Effector CD4-positive, alpha-beta T cell (primary cell): ENCODE data around the gene UIMC1.
"Not testable (repeated sequence)": the region's sequence is repeated elsewhere in the genome, so short reads cannot be mapped to it uniquely, and the experiment has no call there.

Experiments
- DNase-seq: peaks from one replicate; pipeline ENCODE4 v3.0.0-alpha.2; 2020

UIMC1 gene

DNA sequence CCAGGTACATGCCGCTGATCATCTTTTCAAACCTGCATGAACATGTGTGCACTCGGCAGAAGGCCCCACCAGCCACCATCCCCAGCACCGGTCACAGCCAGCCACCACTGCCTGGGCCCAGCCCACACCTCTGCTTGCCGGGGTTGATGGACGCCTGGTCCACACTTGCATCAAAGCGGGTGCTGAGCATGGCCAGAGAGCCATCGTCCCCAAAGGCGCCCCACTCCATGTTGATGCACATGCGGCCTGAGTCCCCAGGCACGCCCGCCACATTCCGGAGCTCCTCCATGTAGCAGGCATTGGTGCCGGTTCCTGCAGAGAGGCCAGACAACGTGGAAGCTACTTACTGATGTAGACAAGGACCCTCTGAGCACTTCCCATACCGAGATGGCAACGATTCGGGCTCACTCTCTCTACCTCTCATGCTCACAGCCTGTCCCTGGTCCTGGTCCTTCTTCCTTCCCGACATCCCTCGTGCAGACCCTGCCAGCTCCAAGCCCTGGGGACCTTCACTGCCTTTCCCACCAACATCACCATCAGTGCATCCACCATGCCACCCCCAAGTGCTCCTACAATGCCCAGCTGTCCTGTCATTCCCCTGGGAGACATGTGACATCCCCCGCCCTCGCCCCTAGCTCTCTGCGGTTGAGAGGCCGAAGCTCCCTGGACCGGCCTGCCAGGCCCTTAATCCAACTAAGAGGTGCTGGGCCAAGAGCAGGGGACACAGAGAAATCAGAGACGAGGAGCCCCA, 124.6 kb downstream of the UIMC1 start:
- no peak for DNase-seq

DNA sequence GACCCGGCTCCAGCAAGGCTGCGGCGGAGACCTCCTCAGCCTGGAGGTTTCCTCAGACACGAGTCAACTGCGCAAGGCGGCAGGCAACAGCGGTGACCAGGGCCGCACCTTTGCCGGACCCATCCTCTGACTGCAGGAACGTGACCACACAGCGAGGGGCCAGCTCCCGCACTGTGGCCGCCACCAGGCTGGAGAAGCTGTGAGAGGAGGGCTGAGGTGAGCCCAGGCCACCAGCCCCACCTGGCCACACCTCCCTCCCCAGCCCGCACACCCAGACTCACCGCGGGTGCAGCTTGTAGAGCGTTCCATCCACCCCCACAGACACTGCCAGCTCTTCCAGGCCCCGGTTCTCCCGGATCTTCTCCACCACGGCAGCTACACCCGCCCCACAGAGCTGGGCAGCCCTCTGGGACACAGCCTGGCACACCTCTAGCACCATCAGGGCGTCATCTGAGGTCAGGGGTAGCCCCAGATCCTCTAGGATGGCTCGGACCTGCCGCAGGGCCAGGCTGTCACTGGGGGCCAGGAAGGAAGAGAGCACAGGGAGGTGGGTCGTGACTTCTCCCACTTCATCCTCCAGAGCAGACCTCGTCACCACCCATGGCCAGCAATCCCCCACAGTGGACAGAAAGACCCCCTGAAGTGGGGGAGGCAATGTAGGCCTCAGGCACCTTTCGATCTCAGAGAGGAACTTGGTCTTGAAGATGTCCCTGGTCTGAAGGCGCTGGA, 125.4 kb downstream of the UIMC1 start:
- DNase-seq = no peak

DNA sequence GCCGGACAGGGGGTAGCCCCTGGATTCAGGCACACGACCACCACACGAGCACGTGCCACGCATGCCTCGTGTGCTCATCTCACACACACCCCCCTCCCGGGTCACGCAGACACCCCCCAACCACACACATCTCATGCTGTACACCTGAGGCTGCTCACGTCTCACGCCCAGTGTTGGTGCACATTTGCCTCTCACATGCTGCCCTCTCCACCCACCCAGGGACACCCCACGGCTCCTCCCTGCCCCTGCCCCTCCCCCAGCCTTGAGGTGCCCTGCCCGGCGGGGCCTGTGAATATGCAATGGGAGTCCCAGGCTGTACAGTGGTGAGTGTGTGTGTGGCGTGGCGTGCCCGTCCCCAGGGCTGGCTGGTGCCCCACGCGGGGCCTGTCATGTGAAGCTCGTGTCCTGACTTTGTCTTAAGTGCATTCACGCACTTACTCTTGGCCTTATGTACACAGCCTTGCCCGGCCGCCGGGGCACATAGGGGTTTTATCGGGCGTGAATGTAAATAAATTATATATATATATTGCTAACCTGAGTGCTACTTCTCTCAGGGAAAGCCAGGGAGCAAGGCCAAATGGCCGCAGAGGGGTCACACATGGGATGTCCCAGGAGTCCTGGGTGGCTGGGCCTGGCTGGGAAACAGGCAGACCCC, 126.1 kb downstream of the UIMC1 start:
- no peak for DNase-seq

DNA sequence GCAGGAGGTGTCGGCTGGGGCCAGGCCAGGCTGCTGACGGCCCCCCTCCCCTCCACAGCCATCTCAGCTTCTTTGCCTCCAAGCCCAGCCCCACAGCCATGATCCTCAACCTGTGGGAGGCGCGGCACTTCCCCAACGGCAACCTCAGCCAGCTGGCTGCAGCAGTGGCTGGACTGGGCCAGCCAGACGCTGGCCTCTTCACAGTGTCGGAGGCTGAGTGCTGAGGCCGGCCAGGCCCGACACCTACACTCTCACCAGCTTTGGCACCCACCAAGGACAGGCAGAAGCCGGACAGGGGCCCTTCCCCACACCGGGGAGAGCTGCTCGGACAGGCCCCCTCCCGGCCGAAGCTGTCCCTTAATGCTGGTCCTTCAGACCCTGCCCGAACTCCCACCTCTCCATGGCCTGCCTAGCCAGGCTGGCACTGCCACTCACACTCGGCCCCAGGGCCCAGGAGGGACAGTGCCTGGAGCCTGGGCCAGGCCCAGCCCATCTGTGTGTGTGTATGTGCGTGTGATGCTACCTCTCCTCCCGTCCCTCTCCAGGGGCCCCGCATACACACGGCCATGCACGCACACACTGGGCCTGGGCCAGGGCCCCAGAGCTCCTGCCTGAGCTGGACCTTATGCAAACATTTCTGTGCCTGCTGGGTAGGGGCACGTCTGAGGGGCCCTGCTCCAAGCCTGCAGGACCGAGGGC, 126.8 kb downstream of the UIMC1 start:
- DNase-seq = no peak

DNA sequence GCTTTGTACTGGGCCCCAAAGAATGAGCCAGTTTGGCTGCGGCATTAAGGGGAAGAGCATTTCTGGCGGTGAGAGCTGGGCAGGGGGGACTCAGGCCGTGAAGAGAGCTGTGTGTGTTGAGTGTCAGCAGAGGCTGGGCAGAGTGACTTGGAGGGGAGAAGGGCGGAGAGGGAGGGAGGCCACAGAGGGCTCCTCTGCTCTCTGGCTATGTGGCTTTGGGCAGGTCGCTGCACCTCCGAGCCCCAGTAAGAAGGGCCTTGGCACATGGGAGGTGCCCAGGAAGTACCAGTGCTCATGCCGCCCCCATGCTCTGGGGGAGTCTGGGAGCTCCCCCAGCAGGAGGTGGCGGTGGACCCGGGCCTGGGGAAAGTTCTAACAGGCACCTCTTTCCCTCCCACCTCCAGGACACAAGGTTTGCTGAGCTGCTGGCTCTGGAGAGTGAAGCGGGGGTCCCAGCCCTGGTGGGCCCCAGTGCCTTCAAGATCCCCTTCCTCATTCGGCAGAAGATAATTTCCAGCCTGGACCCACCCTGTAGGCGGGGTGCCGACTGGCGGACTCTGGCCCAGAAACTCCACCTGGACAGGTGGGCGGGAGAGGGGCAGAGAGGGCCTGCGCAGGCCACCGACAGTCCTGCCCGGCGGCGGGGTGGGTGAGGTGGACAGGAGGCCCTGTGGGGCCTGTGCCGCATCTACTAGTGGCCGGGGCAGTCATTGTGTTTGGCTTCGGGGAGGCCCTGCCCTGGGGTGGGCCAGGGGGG, 127.5 kb downstream of the UIMC1 start:
- no peak for DNase-seq

DNA sequence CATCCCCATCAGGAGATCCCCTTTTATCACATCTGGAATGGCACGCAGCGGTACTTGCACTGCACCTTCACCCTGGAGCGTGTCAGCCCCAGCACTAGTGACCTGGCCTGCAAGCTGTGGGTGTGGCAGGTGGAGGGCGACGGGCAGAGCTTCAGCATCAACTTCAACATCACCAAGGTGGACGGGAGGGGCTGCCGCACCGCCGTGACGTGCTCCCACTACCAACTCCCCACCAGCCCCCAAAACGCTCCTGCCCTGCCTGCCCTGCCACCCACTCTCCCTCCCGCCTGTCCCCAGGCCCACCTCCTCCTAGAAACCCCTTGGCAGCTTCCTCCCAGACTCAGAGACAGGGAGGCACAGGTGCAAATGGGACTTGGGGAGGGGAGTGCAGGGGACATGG, 128.1 kb downstream of the UIMC1 start:
- DNase-seq = no peak

DNA sequence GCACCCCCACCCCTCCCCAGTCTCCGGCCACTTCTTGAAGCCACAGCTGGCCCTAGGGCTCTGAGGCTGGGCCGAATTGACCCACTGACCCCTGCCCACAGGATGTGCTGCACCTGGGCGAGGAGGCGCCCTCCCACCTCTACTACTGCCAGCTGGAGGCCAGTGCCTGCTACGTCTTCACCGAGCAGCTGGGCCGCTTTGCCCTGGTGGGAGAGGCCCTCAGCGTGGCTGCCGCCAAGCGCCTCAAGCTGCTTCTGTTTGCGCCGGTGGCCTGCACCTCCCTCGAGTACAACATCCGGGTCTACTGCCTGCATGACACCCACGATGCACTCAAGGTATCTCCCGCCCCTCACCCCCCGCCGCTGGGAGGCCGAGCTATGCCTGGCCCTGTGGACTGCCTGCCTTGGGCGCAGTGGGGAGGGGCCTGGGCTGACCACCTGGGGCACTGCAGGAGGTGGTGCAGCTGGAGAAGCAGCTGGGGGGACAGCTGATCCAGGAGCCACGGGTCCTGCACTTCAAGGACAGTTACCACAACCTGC, 128.7 kb downstream of the UIMC1 start:
- DNase-seq = no peak

DNA sequence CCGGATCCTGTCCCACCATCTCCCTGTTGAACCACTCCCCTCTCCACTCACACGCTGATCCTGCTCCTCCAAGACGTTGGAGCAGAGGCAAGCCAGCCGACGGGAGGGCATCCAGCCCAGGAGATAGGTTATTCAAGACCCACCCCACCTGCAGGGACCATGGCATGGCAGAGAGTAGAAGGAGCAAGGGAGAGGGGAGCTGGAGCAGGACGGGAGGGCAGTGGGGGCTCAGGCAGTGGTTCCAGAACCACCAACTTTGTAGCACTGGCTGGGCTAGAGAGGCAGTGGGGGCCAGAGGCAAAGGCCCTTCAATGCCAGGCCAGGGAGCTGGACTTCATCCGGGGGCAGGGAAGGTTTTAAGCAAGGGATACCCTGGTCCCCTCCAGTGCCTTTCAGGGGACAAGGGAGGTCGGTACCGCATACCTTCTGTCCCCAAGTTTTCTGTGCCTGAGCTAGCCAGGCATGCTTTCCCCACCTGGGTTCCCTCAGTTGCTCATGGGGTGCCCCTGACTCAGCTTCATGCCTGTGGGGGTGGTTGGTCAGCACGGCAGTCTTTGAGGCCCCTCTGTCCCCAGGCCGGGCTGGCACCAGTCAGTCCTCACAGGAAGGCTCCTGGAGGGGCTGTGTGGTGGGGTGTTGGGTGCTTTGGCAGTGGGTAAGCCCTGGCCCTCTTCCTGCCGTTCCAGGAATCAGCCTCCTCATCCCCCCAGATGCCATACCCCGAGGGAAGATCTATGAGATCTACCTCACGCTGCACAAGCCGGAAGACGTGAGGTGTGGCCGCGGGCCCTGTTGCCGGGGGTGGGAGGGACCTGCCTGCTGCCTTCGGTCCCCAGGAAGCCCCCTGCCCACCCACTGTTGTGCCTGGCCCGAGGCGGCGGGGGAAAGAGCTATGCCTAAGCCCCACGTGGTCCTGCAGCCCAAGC, 129.8 kb downstream of the UIMC1 start:
- no peak for DNase-seq

DNA sequence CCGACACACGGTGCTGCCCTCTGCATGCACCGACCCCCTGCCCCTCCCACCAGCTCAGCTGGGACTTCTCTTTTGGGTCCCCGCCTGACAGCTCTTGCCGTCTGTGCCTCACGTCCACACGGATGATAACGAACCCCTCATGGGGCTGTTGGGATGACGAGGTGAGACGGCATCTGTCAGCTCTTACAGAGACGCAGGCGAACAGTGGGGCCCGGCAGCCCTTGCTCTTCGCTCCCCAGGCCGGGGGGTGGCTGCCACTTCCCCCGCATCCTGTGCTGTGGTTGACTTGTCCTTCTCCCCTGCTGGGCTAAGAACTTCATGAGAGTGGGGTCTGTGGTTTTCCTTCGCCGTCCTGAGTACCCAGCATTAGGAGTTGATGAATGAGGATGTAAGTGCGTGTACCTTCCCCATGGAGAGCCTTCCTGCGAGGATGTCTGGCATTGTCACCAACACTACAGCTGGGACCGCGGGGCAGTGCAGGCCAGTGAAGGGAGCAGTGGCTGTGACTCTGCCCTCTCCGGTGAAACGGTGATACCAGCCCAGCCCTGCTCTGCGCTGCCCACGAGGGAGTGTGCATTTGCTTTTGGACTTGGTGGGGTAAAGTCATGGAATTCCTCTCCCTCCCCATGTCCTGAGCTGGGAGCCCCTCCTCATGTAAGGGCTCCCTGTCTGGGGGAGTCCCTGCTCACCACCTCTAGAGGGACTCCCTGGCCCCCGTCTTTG, 130.6 kb downstream of the UIMC1 start:
- no peak for DNase-seq

DNA sequence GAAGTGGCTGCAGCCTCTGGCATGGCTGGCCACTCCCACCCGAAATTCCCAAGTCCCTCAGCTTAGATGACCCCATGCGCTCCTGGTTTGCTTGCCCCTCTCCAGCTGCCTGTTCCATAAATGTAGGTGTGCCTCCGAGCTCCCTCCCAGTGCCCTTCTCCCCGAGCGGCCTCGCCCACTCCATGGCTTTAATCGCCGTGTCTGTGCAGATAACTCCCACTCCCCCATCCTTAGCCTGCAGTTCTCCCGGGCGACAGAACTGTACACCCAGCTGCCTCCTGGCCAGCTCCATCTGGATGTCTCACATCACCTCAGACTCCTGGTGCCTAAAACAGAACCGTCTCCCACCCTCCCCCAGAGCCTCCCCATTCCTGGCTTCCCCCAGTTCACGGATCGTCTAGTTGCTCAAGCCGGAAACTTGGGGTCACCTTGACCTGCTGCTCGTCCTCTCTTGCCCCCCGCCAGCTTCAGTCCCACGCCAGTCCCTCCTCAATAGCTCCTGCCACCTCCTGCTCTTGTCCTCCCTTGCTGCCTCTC, 131.5 kb downstream of the UIMC1 start:
- DNase-seq = no peak

DNA sequence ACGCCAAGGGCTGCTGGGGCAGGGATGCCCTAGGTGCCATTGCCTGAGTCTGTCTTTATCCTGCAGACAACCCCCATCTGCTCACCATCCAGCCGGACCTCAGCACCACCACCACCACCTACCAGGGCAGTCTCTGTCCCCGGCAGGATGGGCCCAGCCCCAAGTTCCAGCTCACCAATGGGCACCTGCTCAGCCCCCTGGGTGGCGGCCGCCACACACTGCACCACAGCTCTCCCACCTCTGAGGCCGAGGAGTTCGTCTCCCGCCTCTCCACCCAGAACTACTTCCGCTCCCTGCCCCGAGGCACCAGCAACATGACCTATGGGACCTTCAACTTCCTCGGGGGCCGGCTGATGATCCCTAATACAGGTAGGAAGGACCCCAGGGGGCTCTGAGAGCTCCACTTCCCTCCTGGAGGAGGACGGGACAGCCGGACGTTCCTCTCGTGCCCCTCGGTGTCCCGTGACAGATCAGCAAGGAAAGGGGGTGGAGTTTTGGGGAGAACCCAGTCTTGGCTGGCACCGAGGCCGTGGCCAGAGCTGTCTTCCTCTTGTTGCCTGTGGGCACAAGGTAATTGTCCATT, 132.3 kb downstream of the UIMC1 start:
- DNase-seq = no peak

DNA sequence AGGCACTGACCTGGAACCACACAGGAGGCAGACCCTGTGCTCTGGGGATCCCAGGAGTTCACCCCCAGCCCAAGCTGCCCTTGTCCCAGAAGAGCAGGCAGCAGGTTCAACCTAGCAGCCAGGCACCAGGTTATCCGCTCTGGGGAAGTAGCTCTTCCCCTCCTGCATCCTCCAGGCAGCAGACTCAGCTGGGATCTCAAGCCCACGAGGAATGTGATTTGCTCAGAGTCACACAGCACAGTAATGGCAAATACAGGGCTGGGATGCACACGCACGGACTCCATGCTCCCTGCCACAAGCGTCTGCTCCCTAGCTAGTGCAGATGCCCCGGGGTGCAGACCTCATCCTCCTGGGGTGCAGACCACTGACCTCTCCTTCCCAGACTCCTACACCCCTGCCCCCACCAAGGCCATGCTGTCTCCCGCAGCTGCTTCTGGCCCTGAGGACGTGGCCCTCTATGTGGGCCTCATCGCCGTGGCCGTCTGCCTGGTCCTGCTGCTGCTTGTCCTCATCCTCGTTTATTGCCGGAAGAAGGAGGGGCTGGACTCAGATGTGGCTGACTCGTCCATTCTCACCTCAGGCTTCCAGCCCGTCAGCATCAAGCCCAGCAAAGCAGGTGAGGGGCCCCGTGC, 132.9 kb downstream of the UIMC1 start:
- DNase-seq = no peak

DNA sequence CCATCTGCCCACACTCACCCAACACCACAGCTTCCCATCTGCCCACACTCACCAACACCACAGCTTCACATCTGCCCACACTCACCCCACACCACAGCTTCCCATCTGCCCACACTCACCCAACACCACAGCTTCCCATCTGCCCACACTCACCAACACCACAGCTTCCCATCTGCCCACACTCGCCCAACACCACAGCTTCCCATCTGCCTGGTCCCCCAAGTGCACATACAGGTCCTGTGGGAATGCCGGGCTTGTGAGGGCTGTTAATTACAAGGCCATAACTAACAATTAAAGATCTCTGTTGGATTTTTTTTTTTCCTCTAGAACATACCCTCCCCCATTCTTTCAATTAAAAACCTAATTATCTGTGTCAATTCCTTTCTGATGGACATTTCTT, 133.6 kb downstream of the UIMC1 start:
- not testable (repeated sequence) for DNase-seq

DNA sequence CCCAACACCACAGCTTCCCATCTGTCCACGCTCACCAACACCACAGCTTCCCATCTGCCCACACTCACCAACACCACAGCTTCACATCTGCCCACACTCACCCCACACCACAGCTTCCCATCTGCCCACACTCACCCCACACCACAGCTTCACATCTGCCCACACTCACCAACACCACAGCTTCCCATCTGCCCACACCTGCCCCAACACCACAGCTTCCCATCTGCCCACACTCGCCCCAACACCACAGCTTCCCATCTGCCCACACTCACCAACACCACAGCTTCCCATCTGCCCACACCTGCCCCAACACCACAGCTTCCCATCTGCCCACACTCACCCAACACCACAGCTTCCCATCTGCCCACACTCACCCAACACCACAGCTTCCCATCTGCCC, 134.0 kb downstream of the UIMC1 start:
- DNase-seq = not testable (repeated sequence)

DNA sequence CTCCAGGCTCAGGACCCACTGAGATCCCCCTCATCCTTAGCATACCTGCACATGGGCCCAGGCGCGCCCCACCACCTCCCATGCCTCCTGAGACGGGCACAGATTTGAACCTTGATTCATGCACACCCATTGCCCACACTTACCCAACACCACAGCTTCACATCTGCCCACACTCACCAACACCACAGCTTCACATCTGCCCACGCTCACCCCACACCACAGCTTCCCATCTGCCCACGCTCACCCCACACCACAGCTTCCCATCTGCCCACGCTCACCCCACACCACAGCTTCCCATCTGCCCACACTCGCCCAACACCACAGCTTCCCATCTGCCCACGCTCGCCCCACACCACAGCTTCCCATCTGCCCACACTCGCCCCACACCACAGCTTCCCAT, 135.9 kb downstream of the UIMC1 start:
- not testable (repeated sequence) for DNase-seq

DNA sequence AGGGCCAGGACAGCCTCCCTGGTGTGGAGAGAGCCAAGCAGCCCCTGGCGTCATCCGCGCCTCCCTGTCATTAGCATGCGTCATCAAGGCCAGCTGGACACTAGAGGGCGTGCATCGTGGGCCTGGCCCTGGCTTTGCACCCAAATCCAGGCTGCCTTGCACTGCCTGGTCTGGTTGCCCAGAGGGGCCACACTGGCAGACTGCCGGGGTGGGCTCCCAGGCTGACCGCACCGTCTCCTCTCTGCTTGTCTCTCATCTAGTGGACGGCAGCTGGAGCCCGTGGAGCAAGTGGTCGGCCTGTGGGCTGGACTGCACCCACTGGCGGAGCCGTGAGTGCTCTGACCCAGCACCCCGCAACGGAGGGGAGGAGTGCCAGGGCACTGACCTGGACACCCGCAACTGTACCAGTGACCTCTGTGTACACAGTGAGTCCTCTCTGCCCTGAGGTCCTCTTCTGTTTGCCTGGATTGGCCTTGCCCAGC, 136.4 kb downstream of the UIMC1 start:
- DNase-seq = no peak

DNA sequence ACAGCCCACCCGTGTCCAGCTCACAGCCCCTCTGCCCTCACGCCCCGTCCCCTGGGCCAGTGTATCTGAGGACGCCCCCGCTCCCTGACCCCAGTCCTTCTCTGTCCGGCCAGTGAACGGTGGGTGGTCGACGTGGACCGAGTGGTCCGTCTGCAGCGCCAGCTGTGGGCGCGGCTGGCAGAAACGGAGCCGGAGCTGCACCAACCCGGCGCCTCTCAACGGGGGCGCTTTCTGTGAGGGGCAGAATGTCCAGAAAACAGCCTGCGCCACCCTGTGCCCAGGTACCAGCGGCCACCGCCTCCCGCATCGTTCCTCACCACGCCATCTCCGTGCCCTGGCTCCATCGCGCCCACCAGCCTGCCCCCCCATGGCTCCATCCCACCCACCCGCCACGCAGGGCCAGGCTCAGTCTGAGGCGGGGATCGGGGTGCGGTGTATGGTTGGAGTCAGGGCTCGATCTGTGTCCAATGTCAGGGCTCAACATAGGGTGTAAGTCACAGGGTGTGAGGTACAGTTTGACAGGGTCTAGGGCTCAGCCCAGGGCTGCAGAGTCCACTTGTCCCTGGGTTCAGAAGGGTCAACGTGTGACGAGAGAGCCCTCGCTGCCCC, 137.0 kb downstream of the UIMC1 start:
- no peak for DNase-seq

DNA sequence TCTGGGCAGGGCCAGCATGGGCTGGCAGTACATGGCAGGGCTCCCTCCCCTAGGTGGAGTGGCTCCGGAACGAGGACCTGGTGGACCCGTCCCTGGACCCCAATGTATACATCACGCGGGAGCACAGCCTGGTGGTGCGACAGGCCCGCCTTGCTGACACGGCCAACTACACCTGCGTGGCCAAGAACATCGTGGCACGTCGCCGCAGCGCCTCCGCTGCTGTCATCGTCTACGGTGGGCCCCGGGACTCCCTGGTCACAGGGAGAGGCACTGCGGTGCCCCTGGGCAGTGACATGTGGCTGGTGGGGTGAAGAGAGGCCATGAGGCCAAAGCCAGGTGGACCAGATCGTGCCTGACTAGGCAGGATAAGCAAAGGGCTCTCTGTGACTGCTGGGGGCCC, 137.8 kb downstream of the UIMC1 start:
- no peak for DNase-seq

DNA sequence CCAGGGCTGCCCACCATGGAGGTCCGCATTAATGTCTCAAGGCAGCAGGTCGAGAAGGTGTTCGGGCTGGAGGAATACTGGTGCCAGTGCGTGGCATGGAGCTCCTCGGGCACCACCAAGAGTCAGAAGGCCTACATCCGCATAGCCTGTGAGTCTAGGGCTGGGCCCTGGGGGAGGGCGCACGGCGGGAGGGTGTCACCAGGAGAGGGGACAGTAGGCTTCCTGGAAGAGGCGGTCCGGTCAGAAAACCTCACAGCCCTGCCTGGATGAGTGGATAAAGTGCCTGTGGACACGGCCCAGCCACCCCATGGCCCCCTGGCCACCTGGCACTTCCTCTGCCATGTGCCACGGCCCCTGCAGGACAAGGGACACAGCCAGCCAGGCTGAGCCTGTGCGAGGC, 138.5 kb downstream of the UIMC1 start:
- DNase-seq = no peak
